Naive B cell (primary cell): ENCODE results near the gene TSHZ2. TPM values are rescaled to one million over a fixed set of nuclear protein-coding genes. Genes with fewer than 3 reads are reported as not detected.
A peak's percentile ranks its signal among the peaks of the same experiment; 100 is the strongest.
"Not testable (repeated sequence)": the region's sequence is repeated elsewhere in the genome, so short reads cannot be mapped to it uniquely, and the experiment has no call there.

ENCODE experiments used
- ATAC-seq, 2 donors: fragments of 150-1000 bp; cut with Tn5 transposase; 2 replicates each; pipeline ENCODE4 v1.10.0; 2021; ENCODE audit warnings: low read depth in 2 of 2, mild to moderate bottlenecking in 2 of 2, moderate library complexity in 2 of 2
- DNase-seq: peaks from one replicate; pipeline ENCODE4 v3.0.0; 2022
- H3K27ac Mint-ChIP-seq, 6 donors: one replicate each; pipeline ENCODE4 v1.8.0; 2020 to 2022; ENCODE audit warnings: mild to moderate bottlenecking in 6 of 6, mixed read lengths in 6 of 6, moderate library complexity in 5 of 6, inconsistent platforms in 2 of 6
- H3K27me3 Mint-ChIP-seq, 3 donors: one replicate each; pipeline ENCODE4 v1.8.0; 2021 to 2022; ENCODE audit warnings: mixed read lengths in 3 of 3, mild to moderate bottlenecking in 1 of 3
- H3K36me3 Mint-ChIP-seq, 2 donors: one replicate each; pipeline ENCODE4 v1.8.0; 2020 to 2022; ENCODE audit warnings: mixed read lengths in 2 of 2, inconsistent platforms in 1 of 2, mild to moderate bottlenecking in 1 of 2
- H3K4me1 Mint-ChIP-seq, 3 donors: one replicate each; pipeline ENCODE4 v1.8.0; 2020 to 2022; ENCODE audit warnings: mixed read lengths in 3 of 3, inconsistent platforms in 1 of 3, mild to moderate bottlenecking in 1 of 3, moderate library complexity in 1 of 3
- H3K4me3 Mint-ChIP-seq, 8 donors: one replicate each; pipeline ENCODE4 v1.8.0; 2020 to 2022; ENCODE audit warnings: mild to moderate bottlenecking in 8 of 8, mixed read lengths in 8 of 8, moderate library complexity in 8 of 8, inconsistent platforms in 2 of 8
- H3K9me3 Mint-ChIP-seq, 7 donors: one replicate each; pipeline ENCODE4 v1.8.0; 2020 to 2022; ENCODE audit warnings: mixed read lengths in 7 of 7, mild to moderate bottlenecking in 5 of 7, inconsistent platforms in 2 of 7, moderate library complexity in 1 of 7
- polyA plus RNA-seq, 6 donors: library from polyadenylated mRNA; unstranded; fragments of 300-500 nt; fragmentation: Illumina TruSeq; gene quantifications; one replicate each; pipeline ENCODE4 v1.2.3, GENCODE V29; 2021; ENCODE audit warnings: low read depth in 6 of 6

The TSHZ2 gene
- polyA plus RNA-seq, 6 donors from 2014 or later, result 0.04 to 0.32 (median 0.13) TPM; not detected in 2

GRCh38 chr20:53454675-53455276 is 482.6 kb downstream of the TSHZ2 start:
- Mint-ChIP-seq H3K36me3 (peaks cover 0 to 25% of the 10 kb centered on the region in 2 donors), H3K27me3 (peaks cover 0 to 11% (median 0%) of the 10 kb centered on the region in 3 donors), H3K4me3 (peak overlapping the region in 1 of 8 donors; percentile 48), H3K9me3 (peaks cover 13 to 31% (median 25%) of the 10 kb centered on the region in 7 donors), H3K4me1 (peaks cover 0 to 7% (median 7%) of the 10 kb centered on the region in 3 donors), H3K27ac (peak overlapping the region in 1 of 6 donors; percentile 13)
- ATAC-seq (no peak), DNase-seq (no peak)

GRCh38 chr20:53463101-53463972 is 491.2 kb downstream of the TSHZ2 start:
- no peaks in the 10 kb centered on the region for H3K36me3 Mint-ChIP-seq
- DNase-seq, result no peak
- no peak for ATAC-seq
- peaks cover 0 to 20% (median 8%) of the 10 kb centered on the region in 3 donors for H3K27me3 Mint-ChIP-seq
- peaks cover 0 to 10% (median 4%) of the 10 kb centered on the region in 7 donors for H3K9me3 Mint-ChIP-seq
- H3K4me1 Mint-ChIP-seq, result peaks cover 0 to 3% (median 2%) of the 10 kb centered on the region in 3 donors
- peak overlapping the region in 1 of 6 donors; percentile 56 for H3K27ac Mint-ChIP-seq
- peak overlapping the region in 1 of 8 donors; percentile 52 for H3K4me3 Mint-ChIP-seq

GRCh38 chr20:53466279-53466678 is 494.1 kb downstream of the TSHZ2 start:
- Mint-ChIP-seq H3K4me1 (peaks cover 0 to 4% (median 4%) of the 10 kb centered on the region in 3 donors), H3K4me3 (no peak overlapping the region), H3K36me3 (peaks cover 0 to 3% of the 10 kb centered on the region in 2 donors), H3K9me3 (peaks cover 0 to 8% (median 3%) of the 10 kb centered on the region in 7 donors), H3K27me3 (peaks cover 1 to 21% (median 11%) of the 10 kb centered on the region in 3 donors), H3K27ac (no peak overlapping the region)
- DNase-seq (no peak), ATAC-seq (no peak)

- peak overlapping the region in 2 of 6 donors; percentile 15 to 57 for H3K27ac Mint-ChIP-seq
- H3K36me3 Mint-ChIP-seq, result peaks cover 5 to 15% of the 10 kb centered on the region in 2 donors
- DNase-seq (no peak), ATAC-seq (peak; percentile 76 to 78)
- peaks cover 0 to 4% (median 4%) of the 10 kb centered on the region in 3 donors for H3K4me1 Mint-ChIP-seq
- H3K27me3 Mint-ChIP-seq, result peaks cover 4 to 27% (median 20%) of the 10 kb centered on the region in 3 donors
- H3K4me3 Mint-ChIP-seq, result no peak overlapping the region
- H3K9me3 Mint-ChIP-seq, result peaks cover 0 to 6% (median 4%) of the 10 kb centered on the region in 7 donors
Measured at GRCh38 chr20:53468587-53468986, 496.4 kb downstream of the TSHZ2 start.

GRCh38 chr20:53472859-53473258 is 500.7 kb downstream of the TSHZ2 start:
- ATAC-seq, DNase-seq, H3K27ac Mint-ChIP-seq, H3K4me3 Mint-ChIP-seq, H3K9me3 Mint-ChIP-seq, H3K4me1 Mint-ChIP-seq: not testable (repeated sequence)
- peaks cover 4 to 23% (median 13%) of the 10 kb centered on the region in 3 donors for H3K27me3 Mint-ChIP-seq
- peaks cover 5 to 15% of the 10 kb centered on the region in 2 donors for H3K36me3 Mint-ChIP-seq

- H3K4me3 Mint-ChIP-seq, result no peak overlapping the region
- ATAC-seq (no peak), DNase-seq (no peak)
- no peaks in the 10 kb centered on the region for H3K36me3 Mint-ChIP-seq
- H3K9me3 Mint-ChIP-seq, result peaks cover 0 to 7% (median 2%) of the 10 kb centered on the region in 7 donors
- peaks cover 0 to 2% (median 0%) of the 10 kb centered on the region in 3 donors for H3K4me1 Mint-ChIP-seq
- H3K27ac Mint-ChIP-seq, result no peak overlapping the region
- peaks cover 0 to 3% (median 0%) of the 10 kb centered on the region in 3 donors for H3K27me3 Mint-ChIP-seq
Measured at GRCh38 chr20:53480913-53481312, 508.8 kb downstream of the TSHZ2 start.

GRCh38 chr20:53487461-53488200 is 515.5 kb downstream of the TSHZ2 start:
- H3K4me3 Mint-ChIP-seq, result no peak overlapping the region
- peaks cover 0 to 2% (median 0%) of the 10 kb centered on the region in 3 donors for H3K4me1 Mint-ChIP-seq
- no peaks in the 10 kb centered on the region for H3K36me3 Mint-ChIP-seq
- DNase-seq, result no peak
- no peak for ATAC-seq
- H3K9me3 Mint-ChIP-seq, result peaks cover 0 to 7% (median 2%) of the 10 kb centered on the region in 7 donors
- H3K27ac Mint-ChIP-seq, result no peak overlapping the region
- H3K27me3 Mint-ChIP-seq, result peaks cover 9 to 21% (median 15%) of the 10 kb centered on the region in 3 donors

GRCh38 chr20:53488775-53489272 is 516.7 kb downstream of the TSHZ2 start:
- ATAC-seq (no peak), DNase-seq (no peak)
- no peak overlapping the region for H3K27ac Mint-ChIP-seq
- no peaks in the 10 kb centered on the region for H3K36me3 Mint-ChIP-seq
- peaks cover 0 to 1% (median 0%) of the 10 kb centered on the region in 3 donors for H3K4me1 Mint-ChIP-seq
- peaks cover 0 to 4% (median 1%) of the 10 kb centered on the region in 7 donors for H3K9me3 Mint-ChIP-seq
- peaks cover 15 to 21% (median 15%) of the 10 kb centered on the region in 3 donors for H3K27me3 Mint-ChIP-seq
- no peak overlapping the region for H3K4me3 Mint-ChIP-seq

GRCh38 chr20:53489528-53489927 is 517.4 kb downstream of the TSHZ2 start:
- Mint-ChIP-seq H3K4me3 (no peak overlapping the region), H3K4me1 (no peaks in the 10 kb centered on the region), H3K9me3 (no peaks in the 10 kb centered on the region), H3K27me3 (peaks cover 15 to 21% (median 19%) of the 10 kb centered on the region in 3 donors), H3K36me3 (no peaks in the 10 kb centered on the region), H3K27ac (no peak overlapping the region)
- no peak for ATAC-seq
- no peak for DNase-seq

- Mint-ChIP-seq H3K9me3 (no peaks in the 10 kb centered on the region), H3K4me1 (no peaks in the 10 kb centered on the region), H3K27me3 (peaks cover 23 to 27% (median 24%) of the 10 kb centered on the region in 3 donors), H3K27ac (no peak overlapping the region), H3K4me3 (no peak overlapping the region), H3K36me3 (no peaks in the 10 kb centered on the region)
- ATAC-seq, result no peak
- no peak for DNase-seq
Measured at GRCh38 chr20:53490620-53491019, 518.5 kb downstream of the TSHZ2 start.

GRCh38 chr20:53491462-53491861 is 519.3 kb downstream of the TSHZ2 start:
- Mint-ChIP-seq H3K27me3 (peaks cover 31 to 32% (median 32%) of the 10 kb centered on the region in 3 donors), H3K4me3 (no peak overlapping the region), H3K36me3 (peaks cover under 1 to 2% of the 10 kb centered on the region in 2 donors), H3K27ac (no peak overlapping the region), H3K9me3 (peaks cover 0 to under 1% (median 0%) of the 10 kb centered on the region in 7 donors), H3K4me1 (no peaks in the 10 kb centered on the region)
- DNase-seq (no peak), ATAC-seq (no peak)

GRCh38 chr20:53492212-53492611 is 520.1 kb downstream of the TSHZ2 start:
- ATAC-seq (no peak), DNase-seq (no peak)
- Mint-ChIP-seq H3K27me3 (peaks cover 33 to 37% (median 34%) of the 10 kb centered on the region in 3 donors), H3K27ac (no peak overlapping the region), H3K9me3 (peaks cover 0 to 8% (median 3%) of the 10 kb centered on the region in 7 donors), H3K36me3 (peaks cover 8 to 10% of the 10 kb centered on the region in 2 donors), H3K4me1 (no peaks in the 10 kb centered on the region), H3K4me3 (no peak overlapping the region)
